ENCODE measurements around the gene IRX4.

The IRX4 gene

GRCh38 chr5:1912951-1913565 is 30.3 kb upstream of the IRX4 start:
- H3K4me1 ChIP-seq (ENCODE audit: control insufficient read depth, insufficient read depth, low read length, poor library complexity, severe bottlenecking), result no peaks in the 10 kb centered on the region
- H3K36me3 ChIP-seq (ENCODE audit: control insufficient read depth, insufficient read depth, low read length), result no peaks in the 10 kb centered on the region
- H3K4me3 ChIP-seq (ENCODE audit: extremely low read depth, insufficient read depth, low read length, poor library complexity, severe bottlenecking), result no peak overlapping the region
- 93 to 95% methylated on average over 14 to 16 of the region's 18 CpGs for WGBS, 2 experiments (ENCODE audit: insufficient coverage in 2 of 2)
- H3K9me3 ChIP-seq (ENCODE audit: control insufficient read depth, low read length), result no peaks in the 10 kb centered on the region
- no peak overlapping the region for H3K27ac ChIP-seq (ENCODE audit: low read depth, low read length, severe bottlenecking)

GRCh38 chr5:1911773-1912235 is 29.1 kb upstream of the IRX4 start:
- H3K36me3 ChIP-seq (ENCODE audit: control insufficient read depth, insufficient read depth, low read length), result no peaks in the 10 kb centered on the region
- H3K27ac ChIP-seq (ENCODE audit: low read depth, low read length, severe bottlenecking), result no peak overlapping the region
- WGBS, 2 experiments (ENCODE audit: insufficient coverage in 2 of 2), result 90% methylated on average over 24 to 25 of the region's 26 CpGs
- no peaks in the 10 kb centered on the region for H3K9me3 ChIP-seq (ENCODE audit: control insufficient read depth, low read length)
- H3K4me3 ChIP-seq (ENCODE audit: extremely low read depth, insufficient read depth, low read length, poor library complexity, severe bottlenecking), result no peak overlapping the region
- no peaks in the 10 kb centered on the region for H3K4me1 ChIP-seq (ENCODE audit: control insufficient read depth, insufficient read depth, low read length, poor library complexity, severe bottlenecking)

- Histone ChIP-seq H3K27ac (ENCODE audit: low read depth, low read length, severe bottlenecking) (no peak overlapping the region), H3K4me3 (ENCODE audit: extremely low read depth, insufficient read depth, low read length, poor library complexity, severe bottlenecking) (no peak overlapping the region), H3K36me3 (ENCODE audit: control insufficient read depth, insufficient read depth, low read length) (no peaks in the 10 kb centered on the region), H3K9me3 (ENCODE audit: control insufficient read depth, low read length) (no peaks in the 10 kb centered on the region), H3K4me1 (ENCODE audit: control insufficient read depth, insufficient read depth, low read length, poor library complexity, severe bottlenecking) (no peaks in the 10 kb centered on the region)
- 83 to 86% methylated on average over 9 to 13 of the region's 15 CpGs for WGBS, 2 experiments (ENCODE audit: insufficient coverage in 2 of 2)
Measured at GRCh38 chr5:1910861-1911772, 28.4 kb upstream of the IRX4 start.

- Histone ChIP-seq H3K36me3 (ENCODE audit: control insufficient read depth, insufficient read depth, low read length) (no peaks in the 10 kb centered on the region), H3K4me3 (ENCODE audit: extremely low read depth, insufficient read depth, low read length, poor library complexity, severe bottlenecking) (no peak overlapping the region), H3K9me3 (ENCODE audit: control insufficient read depth, low read length) (no peaks in the 10 kb centered on the region), H3K27ac (ENCODE audit: low read depth, low read length, severe bottlenecking) (no peak overlapping the region), H3K4me1 (ENCODE audit: control insufficient read depth, insufficient read depth, low read length, poor library complexity, severe bottlenecking) (no peaks in the 10 kb centered on the region)
- 90 to 92% methylated on average over 30 to 31 of the region's 31 CpGs for WGBS, 2 experiments (ENCODE audit: insufficient coverage in 2 of 2)
Measured at GRCh38 chr5:1910081-1910760, 27.5 kb upstream of the IRX4 start.

GRCh38 chr5:1909346-1909985 is 26.7 kb upstream of the IRX4 start:
- no peak overlapping the region for H3K27ac ChIP-seq (ENCODE audit: low read depth, low read length, severe bottlenecking)
- no peaks in the 10 kb centered on the region for H3K36me3 ChIP-seq (ENCODE audit: control insufficient read depth, insufficient read depth, low read length)
- H3K4me1 ChIP-seq (ENCODE audit: control insufficient read depth, insufficient read depth, low read length, poor library complexity, severe bottlenecking), result no peaks in the 10 kb centered on the region
- peaks cover 4% of the 10 kb centered on the region for H3K9me3 ChIP-seq (ENCODE audit: control insufficient read depth, low read length)
- H3K4me3 ChIP-seq (ENCODE audit: extremely low read depth, insufficient read depth, low read length, poor library complexity, severe bottlenecking), result no peak overlapping the region
- WGBS, 2 experiments (ENCODE audit: insufficient coverage in 2 of 2), result 87 to 91% methylated on average over 11 to 12 of the region's 15 CpGs

- 91 to 96% methylated on average over 6 to 7 of the region's 8 CpGs for WGBS, 2 experiments (ENCODE audit: insufficient coverage in 2 of 2)
- no peak overlapping the region for H3K27ac ChIP-seq (ENCODE audit: low read depth, low read length, severe bottlenecking)
- H3K36me3 ChIP-seq (ENCODE audit: control insufficient read depth, insufficient read depth, low read length), result no peaks in the 10 kb centered on the region
- H3K4me1 ChIP-seq (ENCODE audit: control insufficient read depth, insufficient read depth, low read length, poor library complexity, severe bottlenecking), result no peaks in the 10 kb centered on the region
- H3K9me3 ChIP-seq (ENCODE audit: control insufficient read depth, low read length), result peaks cover 9% of the 10 kb centered on the region
- H3K4me3 ChIP-seq (ENCODE audit: extremely low read depth, insufficient read depth, low read length, poor library complexity, severe bottlenecking), result no peak overlapping the region
Measured at GRCh38 chr5:1908931-1909330, 26.2 kb upstream of the IRX4 start.

- Histone ChIP-seq H3K4me3 (ENCODE audit: extremely low read depth, insufficient read depth, low read length, poor library complexity, severe bottlenecking) (no peak overlapping the region), H3K4me1 (ENCODE audit: control insufficient read depth, insufficient read depth, low read length, poor library complexity, severe bottlenecking) (no peaks in the 10 kb centered on the region), H3K27ac (ENCODE audit: low read depth, low read length, severe bottlenecking) (no peak overlapping the region), H3K9me3 (ENCODE audit: control insufficient read depth, low read length) (peaks cover 9% of the 10 kb centered on the region), H3K36me3 (ENCODE audit: control insufficient read depth, insufficient read depth, low read length) (no peaks in the 10 kb centered on the region)
- 74 to 79% methylated on average over 5 to 6 of the region's 8 CpGs for WGBS, 2 experiments (ENCODE audit: insufficient coverage in 2 of 2)
Measured at GRCh38 chr5:1907616-1908015, 24.9 kb upstream of the IRX4 start.

- H3K36me3 ChIP-seq (ENCODE audit: control insufficient read depth, insufficient read depth, low read length), result no peaks in the 10 kb centered on the region
Measured at GRCh38 chr5:1905108-1905507, 22.4 kb upstream of the IRX4 start.

GRCh38 chr5:1901983-1902382 is 19.3 kb upstream of the IRX4 start:
- Histone ChIP-seq H3K27ac (ENCODE audit: low read depth, low read length, severe bottlenecking) (no peak overlapping the region), H3K9me3 (ENCODE audit: control insufficient read depth, low read length) (peaks cover 9% of the 10 kb centered on the region), H3K4me1 (ENCODE audit: control insufficient read depth, insufficient read depth, low read length, poor library complexity, severe bottlenecking) (no peaks in the 10 kb centered on the region), H3K36me3 (ENCODE audit: control insufficient read depth, insufficient read depth, low read length) (no peaks in the 10 kb centered on the region), H3K4me3 (ENCODE audit: extremely low read depth, insufficient read depth, low read length, poor library complexity, severe bottlenecking) (no peak overlapping the region)
- WGBS, 2 experiments (ENCODE audit: insufficient coverage in 2 of 2), result 86 to 100% methylated on average over 4 of the region's 5 CpGs

More at GRCh38 chr5:1905108-1905507, 22.4 kb upstream of the IRX4 start:
- Histone ChIP-seq H3K4me1 (ENCODE audit: control insufficient read depth, insufficient read depth, low read length, poor library complexity, severe bottlenecking) (no peaks in the 10 kb centered on the region), H3K4me3 (ENCODE audit: extremely low read depth, insufficient read depth, low read length, poor library complexity, severe bottlenecking) (no peak overlapping the region), H3K27ac (ENCODE audit: low read depth, low read length, severe bottlenecking) (no peak overlapping the region), H3K9me3 (ENCODE audit: control insufficient read depth, low read length) (peaks cover 9% of the 10 kb centered on the region)
- no CpG with 5 or more reads among the region's 1 CpG for WGBS, 2 experiments (ENCODE audit: insufficient coverage in 2 of 2)

GRCh38 chr5:1901061-1901460 is 18.3 kb upstream of the IRX4 start:
- Histone ChIP-seq H3K27ac (ENCODE audit: low read depth, low read length, severe bottlenecking) (no peak overlapping the region), H3K4me3 (ENCODE audit: extremely low read depth, insufficient read depth, low read length, poor library complexity, severe bottlenecking) (no peak overlapping the region), H3K4me1 (ENCODE audit: control insufficient read depth, insufficient read depth, low read length, poor library complexity, severe bottlenecking) (no peaks in the 10 kb centered on the region), H3K36me3 (ENCODE audit: control insufficient read depth, insufficient read depth, low read length) (no peaks in the 10 kb centered on the region), H3K9me3 (ENCODE audit: control insufficient read depth, low read length) (peaks cover 9% of the 10 kb centered on the region)
- WGBS, 2 experiments (ENCODE audit: insufficient coverage in 2 of 2), result 83 to 98% methylated on average over 3 to 4 of the region's 5 CpGs
